ENCODE results near the gene MAFG.
A peak's percentile ranks its signal among the peaks of the same experiment; 100 is the strongest.

The MAFG gene

DNA sequence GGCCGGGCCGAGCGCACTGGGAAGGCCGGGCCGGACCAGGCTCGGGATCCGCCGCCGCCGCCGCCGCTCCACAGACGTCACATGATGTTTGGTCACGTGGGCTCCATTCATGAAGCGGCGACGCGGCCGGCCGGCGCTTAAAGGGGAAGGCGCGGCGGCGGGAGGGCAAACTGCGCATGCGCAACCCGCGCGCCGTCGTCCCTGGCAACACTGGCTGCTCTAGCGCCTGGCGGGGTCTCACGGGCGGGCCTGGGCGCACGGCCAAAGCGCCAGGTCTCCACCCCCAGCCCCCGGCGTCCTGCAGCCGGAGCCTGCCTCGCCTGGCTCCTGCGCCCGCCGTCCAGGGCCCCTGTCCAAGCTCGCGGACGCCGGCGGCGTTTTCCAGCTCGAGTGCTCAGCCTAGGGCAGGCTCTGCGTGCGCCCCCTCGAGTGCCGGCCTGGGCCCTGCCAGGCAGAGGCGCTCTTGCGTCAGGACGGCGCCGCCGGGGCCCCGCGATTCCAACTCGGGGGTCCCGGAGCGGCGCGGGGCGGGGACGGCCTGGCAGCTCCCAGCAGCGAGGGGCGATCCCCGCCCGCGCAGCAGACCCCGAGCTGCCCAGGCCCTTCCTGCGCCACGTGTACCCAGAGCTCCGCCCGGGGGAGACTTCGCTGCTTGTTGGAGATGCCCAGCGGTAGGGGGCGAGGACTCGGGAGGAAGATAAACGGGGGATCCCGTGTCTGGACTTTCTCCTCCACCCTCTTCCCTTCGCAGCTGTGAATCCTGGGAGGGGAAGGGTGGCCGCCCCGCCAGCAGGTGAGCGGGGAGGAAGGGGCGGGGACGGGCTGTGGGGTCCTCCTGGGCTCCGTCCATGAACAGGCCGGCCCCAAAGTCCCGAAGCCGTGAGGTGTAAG, at the start of gene MAFG:
TSS of gene MAFG (minus strand) at position 83 of the 891 bp plus-strand sequence. CDS start 4,550 bp downstream, outside the sequence.
- peak; percentile 84 for DNase-seq

DNA sequence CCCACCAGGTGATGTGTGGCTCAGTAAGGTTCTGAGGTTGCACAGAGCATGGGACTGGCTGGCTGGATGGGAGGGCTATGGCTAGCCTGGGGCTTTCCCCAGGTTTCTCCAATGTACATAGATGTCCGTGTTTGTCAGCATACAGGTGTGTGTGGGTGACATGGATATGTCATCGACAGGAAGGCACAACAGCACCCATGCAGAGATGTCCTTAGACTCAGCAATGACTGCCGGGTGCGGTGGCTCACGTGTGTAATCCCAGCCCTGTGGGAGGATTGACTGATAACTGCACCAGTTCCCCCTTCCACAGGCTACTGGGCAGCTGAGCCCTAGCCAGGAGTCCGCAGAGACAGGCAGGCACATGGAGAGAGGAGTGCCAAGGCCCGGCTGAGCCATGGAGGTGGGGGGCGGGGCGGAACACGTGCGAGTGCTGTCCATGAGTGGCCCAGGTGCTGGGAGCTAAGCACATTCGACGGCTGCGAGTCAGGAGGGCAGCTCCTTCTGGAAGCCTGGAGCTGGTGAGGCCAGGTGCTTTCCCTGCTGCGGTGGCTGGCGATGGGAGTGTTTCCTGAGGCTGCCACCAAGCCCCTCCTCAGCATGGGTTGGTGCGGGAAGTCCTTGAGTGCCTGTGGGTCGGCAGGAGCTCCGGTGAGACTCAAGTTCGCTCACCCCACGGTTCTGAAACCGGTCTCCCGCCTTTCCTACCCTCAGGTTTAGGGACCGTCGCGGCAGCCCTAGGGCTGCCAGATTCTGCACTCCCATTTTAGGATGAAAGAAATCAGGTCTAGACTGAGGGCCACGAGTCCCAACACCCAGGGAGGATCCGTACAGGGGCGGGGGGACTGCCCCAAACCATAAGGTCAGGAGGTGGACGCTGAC, 49.0 kb upstream of the MAFG start:
- DNase-seq: no peak

DNA sequence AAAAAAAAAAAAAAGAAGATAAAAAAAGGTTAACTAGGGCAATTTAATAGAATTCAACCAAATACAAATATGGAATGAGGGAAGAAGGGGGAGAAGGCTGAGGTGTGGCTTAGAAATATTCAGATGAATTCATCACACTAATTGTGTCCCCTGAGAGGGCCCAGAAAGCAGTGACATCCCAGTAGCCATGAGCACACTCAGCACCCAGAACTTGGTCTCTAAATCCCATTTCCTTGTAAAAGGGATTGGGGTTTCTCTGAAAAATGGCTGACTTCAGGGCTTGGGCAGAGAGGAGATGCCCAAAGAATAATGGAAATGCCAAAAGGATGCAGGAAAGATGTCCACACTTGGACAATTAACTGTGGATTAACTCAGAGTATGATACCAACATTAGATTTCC, 45.9 kb upstream of the MAFG start:
- DNase-seq: no peak

DNA sequence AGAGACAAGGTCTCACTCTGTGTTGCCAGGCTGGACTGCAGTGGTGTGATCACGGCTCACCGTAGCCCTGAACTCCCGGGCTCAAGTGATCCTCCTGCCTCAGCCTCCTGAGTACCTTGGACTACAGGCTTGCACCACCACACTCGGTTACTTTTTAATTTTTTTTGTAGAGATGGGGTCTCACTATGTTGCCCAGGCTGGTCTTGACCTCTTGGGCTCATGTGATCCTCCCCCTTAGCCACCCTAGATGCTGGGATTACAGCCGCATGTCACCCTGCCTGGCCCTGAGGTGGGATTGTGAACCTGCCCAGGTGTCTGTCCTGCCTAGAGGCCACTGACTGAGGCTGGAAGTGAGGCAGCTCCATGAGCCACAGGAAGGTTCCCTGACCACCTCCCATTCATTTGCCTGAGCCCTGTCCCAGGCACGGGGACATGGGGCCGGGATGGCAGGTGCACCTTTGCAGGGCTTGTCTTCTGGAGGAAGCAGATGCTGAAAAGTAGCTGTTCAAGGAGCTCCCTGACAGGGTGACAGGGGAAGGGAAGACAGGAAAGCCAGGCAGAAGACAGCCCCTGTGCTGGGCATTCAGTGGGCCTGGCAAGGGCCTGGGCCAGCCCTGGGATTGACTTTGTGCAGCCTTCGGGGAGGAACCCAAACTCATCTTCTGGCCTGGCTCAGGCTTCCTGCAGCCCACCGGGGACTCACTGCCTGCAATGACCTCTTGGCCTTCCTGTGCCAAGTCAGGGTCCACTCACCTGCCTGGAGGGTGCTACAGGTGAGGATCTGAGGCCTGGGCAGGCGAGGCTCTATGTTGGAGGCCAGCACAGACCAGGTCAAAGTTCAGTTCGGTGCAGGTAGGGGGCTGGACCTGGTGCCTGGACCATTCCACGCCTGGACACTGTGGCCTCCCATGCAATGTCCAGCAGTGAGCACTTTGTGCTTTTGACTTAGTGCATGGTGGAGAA, 41.6 kb upstream of the MAFG start:
- DNase-seq: no peak

DNA sequence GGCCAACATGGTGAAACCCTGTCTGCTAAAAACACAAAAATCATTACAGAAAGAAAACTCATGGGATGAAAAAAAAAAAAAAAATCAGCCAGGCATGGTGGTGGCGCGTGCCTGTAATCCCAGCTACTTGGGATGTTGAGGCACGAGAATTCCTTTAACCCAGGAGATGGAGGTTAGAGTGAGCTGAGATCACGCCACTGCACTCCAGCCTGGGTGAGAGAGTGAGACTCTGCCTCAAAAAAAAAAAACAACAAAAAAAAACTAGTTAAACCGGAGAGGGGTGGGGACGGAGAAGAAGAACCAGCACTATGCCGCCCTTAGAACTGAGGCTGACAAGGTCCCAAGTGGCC, 40.8 kb upstream of the MAFG start:
- no peak for DNase-seq

DNA sequence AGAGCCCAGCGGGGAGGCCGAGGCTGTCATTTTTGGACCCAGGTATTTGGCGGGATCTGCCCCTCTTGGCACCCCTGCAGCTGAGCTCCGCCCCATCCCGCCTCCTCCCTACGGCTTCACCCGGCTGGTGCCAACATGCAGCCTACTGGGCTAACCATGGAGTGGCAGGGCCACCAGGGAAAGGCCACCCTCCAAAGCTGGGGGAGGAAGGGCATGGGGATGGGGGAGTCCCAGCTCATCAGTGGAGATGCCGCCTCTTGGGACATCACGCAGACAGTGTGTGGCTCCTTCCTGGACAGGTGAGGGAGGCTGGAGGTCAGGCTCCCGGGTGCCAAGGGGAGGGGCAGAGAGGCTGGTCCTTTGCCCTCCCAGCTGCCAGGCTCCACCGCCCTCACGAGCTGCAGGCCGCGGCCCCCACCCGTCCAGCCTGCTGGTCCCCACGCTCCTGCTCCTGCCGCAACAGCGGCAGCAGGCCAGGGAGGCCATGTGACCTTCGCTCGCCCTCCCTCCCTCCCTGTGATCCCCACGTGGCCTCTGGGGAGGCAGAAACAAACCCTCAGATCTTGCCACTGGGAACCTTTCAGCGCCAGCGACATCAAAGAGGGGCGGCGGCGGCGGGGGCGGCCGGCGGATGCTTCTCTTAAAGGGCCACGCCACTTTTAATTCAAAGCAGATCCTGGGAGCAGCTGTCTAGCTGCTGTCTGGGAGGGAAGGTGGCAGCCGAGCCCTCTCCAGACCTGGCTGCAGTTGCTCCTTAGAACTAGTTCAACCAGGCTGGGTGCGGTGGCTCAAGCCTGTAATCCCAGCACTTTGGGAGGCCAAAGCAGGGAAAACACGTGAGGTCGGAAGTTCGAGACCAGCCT, 40.2 kb upstream of the MAFG start:
- DNase-seq: peak; percentile 84

DNA sequence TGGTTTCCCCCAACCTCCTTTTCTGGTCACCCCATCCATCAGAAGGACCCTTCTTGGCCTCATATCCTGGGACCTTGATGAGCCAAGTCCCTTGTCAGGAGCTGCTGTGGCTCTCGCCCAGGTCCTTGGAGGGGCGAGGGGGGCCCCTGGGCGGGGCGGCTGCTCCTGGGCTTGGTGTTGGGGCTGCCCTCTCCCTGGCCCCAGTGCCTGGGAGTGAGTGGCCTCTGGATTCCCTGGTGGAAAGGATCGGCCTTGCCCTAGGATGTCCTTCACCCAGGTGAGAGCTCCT, 39.7 kb upstream of the MAFG start:
- no peak for DNase-seq

DNA sequence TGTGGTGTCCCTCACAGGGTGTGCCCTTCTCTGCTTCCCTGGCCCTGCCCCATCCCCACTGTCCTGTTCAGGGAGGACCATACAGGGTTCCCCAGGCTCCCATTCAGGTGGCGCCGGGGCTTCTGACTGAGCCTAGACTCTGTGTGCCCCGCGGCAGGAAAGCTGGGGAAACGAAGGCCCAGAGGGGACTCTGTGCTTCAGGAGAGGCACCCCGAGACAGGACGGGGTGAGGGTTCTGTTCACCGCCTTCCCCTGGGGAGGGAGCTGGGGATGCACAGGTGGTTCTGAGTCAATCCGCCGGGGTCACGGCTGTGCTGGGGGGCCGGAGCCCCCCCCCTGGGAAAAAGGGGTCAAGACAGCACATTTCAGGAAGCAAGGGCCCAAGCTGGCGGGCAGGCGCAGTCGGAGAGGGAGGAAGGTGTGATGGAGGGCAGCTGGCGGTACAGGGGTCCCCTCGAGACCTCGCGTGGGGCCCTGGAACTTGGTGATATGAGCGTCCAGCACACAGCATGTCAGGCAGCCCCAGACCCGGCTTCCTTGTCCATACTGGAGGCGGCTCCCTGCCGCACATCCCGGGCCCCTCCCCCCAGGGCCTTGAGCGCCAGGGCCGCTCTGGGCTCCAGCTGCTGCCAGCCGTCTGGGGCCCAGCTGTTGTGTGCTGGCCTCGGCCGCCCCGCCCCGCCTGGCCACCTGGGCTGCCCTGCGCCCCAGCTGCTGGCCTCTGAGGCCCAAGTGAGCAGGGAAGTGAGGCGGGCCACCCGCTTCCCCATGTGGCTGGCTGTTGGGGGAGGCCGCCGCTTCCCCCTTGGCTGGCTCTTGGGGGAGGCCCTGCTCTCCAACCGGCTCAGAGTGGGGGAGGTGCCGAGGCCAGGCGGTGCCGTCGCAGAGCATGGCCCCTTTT, 39.1 kb upstream of the MAFG start:
- no peak for DNase-seq

DNA sequence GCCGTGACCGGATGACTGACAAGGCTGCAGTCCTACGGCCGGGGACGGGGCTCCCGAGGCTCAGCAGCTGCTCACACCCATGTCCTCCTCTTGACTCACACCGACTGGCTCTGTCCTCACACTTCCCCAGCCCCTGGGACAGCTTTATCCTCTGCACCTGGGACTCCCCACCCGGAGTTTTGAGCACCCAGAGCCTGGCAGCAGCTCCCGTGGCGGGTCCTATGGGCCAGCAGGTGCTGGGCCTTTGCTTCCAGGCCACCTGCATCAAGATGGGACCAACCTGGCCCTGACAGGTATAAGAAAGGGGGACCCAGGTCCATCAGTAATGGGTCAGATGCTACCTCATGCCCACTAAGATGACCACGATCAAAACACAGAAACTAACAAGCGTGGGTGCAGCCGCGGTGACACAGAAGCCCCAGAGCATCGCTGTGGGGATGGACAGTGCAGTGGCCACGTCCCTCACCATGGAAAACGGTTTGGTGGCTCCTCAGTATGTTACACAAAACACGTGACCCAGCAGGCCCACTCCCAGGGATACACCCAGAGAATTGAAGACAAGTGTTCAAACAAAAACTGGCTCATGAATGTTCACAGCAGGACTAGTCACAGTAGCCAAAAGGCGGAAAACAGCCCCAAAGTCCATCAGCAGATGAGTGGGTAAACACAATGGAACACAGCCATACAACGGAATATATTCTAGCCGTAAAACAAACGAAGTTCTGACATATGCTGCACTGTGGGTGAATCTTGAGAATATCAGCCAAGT, 36.7 kb upstream of the MAFG start:
- no peak for DNase-seq

DNA sequence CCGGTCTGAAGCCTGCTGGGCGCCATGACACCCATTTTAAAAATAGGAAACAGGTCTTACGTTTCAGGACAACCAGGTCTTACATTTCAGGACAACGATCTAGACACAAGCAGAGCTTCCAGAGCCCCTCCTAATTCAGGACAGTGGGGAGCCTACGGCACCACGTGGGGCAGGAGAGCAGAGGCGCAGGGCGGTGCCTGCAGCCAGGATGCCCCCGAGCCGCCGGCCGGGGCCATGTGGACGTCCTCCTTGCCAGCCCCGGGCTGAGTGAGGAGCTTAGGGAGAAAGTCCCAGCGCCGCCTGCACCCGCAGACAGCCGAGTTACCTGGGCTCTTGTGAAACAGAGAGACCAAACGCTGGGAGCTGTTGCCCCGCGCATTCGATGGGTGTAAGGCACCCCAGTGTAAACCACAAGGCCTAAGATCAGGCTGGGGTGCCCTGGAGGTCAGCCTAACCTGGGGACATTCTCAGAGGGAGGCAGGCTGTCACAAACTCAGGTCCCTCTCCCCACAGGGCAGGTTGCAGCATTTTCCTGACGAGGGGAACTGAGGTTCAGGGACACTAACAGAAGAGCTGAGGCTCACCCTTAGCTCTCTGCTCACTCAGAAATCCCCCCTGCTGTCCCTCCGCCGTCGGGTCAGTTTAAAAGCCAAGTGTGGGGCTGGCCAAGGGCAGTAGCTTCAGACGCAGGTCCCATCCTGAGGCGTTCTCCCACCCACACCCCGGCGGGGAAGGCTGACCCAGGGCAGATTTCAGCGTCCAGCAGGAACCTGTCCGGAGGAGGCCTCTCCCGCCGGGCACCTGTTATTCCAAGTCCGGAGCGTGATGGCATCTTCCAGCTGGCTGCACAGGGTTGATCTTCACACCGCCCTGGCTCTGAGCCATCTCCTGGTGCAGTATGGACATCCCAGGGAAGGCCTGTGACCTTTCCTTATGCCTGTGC, 35.2 kb upstream of the MAFG start:
- no peak for DNase-seq

DNA sequence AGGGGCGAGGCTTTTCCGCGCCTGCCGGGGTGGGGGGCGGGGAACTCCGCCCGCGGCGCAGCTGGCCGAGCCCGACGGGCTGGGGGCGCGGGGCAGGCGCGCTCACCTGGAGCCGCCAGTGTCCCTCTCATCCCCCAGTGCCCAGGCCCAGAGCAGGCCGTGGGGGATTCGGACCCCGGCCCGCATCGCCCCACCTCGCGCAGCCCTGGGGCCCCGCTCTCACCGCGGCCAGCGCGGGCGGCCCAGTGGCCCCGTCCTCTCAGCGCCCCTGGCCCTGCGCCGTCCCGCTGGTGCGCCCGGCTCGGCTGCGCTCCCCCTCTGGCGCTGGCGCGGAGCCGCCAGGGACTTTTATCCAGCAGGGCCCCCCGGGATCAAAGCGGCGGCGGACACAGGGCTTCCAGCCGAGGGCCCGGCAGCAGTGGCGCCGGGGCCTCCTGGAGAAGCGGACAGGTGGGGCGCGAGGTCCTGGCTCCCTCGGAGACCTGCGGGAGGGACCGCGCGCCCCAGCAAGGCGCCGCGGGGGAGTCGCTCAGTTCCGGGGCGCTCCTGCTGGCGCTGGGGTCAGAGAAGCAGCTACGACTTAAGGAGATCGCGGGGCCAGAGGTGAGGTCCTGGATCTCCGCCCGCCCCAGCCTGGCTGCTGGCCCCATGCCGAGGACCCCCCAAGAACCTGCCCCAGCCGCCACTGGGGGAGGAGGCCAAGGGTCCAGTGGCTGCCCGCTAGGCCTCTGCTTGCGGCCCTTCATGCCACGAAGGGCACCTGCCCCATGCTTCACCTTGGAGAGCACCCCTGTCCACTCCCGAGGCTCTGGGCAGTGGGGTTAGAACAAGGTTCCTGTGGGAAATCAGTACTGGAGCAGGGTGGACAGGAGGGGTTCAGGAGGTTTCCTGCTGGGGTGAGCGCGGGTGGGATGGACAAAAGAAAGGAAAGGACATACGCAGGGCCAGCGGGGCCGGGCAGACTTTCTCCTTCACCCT, 34.3 kb upstream of the MAFG start:
- no peak for DNase-seq

DNA sequence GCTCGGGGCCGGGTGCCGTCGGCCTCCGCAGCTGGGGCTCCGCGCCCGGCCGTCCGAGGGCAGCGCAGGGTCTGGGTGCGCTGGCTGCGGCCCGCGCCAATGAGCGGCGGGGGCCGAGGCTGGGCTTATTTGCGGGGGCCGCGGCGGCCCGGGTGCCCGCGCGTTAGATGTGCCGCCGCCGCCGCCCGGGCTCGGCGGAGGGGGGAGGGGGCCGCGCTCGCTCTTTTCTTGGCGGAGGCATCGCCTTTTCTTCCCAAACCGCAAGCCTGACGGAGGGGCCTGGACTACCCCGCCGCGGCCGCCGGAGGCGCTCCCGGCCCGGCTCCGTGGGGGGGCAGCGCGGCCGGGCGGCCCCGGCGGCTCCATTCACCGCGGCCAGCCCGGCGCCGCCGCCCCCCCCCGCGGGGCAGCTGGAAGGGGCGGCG, 33.6 kb upstream of the MAFG start, which contains the start of gene NOTUM:
TSS of gene NOTUM (minus strand) at position 101 of the 425 bp plus-strand sequence. CDS start 278 bp downstream, outside the sequence.
- DNase-seq: no peak

DNA sequence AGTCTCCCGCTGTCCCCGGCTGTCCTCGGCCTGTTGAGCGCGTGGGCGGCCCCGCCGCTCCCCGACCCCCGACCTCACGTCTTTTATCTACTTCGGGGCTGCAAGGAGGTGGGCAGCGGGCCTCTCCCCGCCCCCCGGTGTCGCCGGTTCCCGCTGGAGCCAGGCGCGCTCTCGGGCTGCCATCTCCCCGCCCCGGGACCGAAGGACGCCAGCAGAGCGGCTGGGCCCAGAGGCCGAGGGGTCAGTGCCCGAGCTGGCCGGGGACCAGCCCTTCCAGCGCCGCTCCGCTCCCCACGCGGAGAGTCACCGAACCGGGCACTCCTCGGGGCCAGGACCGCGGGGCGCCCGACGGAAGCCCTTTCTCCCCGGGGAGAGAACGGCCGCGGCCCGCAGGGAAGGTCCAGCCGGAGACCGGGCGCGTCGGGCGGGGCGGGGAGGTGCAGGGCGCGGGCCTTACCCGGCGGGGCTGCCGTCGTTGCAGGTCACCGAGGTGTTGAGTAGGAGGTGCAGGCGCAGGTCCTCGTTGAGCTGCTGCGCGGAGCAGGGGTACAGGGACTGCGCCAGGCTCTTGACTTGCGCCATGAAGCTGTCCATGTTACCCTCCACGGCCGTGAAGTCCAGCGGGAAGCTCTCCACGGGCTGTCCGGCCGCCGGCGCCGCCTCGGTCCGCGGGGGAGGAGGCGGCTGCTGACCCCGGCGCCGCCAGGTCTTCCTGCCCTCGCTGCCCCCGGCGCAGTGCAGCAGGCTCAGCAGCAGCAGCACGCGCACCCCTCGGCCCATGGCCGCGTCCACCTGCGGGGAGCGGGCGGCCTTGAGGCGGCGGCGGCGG, 32.8 kb upstream of the MAFG start:
- no peak for DNase-seq

DNA sequence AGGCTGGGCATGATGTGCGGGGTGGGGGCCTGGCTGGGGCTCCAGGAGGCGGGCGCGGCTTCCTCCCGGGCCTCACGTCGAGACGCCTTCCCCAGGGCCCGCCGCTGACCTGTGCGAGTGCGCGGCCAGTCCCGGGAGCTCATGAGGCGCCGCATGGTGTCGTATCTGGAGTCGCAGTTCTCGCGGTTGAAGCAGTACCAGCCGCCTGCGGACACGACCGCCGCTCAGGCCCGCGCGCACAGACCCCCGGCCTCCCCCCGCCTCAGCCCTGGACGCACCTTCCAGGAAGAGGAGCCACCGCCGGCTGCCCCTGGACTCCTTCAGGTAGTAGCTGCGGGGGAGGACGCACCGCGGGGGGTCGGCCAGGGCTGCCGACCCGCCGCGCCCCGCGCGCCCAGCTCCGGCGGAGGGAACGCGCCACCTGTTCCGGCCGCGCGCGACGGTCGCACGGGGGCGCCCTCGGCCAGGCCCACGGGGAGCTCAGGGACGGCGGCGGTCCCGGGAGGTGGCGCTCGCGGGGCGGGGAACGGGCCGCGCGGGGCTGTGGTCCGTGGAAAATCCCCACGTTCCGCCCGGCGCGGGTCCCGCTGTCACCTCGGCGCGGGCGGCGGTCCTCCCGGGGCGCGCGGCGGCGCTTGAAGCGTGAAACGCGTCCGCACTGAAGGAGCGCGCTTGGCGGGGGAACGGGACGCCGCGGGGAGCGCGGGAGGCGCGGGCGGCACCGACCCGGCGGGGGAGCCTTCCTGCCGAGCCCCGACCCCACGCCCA, 32.0 kb upstream of the MAFG start:
- peak; percentile 80 for DNase-seq

DNA sequence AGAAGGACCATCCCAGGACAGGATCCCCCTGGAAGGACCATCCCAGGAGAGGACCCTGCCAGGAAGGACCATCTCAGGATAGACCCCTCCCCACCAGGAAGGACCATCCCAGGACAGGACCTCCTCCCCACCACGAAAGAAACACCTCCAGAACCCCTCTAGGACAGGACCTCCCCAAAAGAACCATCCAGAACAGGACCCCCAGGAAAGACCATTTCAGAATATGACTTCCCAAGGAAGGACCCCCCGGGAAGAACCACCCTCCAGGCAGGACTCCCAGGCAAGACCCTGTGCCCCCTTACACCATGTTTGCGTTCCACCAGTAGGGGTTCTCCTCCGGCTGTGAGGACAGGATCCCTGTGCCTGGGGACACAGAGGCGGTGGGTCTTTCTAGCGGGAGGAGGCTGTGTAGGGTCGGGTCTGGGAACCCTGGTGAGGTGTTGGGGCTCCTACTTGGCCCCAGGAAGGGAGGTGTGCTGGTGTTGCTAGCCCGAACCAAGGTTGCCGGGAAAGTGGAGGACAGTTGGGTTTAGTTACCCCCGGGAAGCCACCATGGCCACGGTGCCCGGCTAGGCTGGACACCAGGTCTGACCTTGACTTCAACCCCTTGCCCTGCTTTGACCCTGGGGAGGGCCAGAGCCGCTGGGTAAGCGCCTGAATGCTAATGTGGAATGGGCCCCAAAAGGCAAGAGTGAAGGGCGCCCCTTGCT, 31.3 kb upstream of the MAFG start:
- DNase-seq: no peak

Data from activated gamma-delta T cell treated with Interleukin-2 at 50 U/mL for 16 hours (primary cell).